Left ventricle myocardium inferior (tissue), 1 donor: ENCODE results near the gene EDARADD. TPM values are rescaled to one million over a fixed set of nuclear protein-coding genes. Genes with fewer than 3 reads are reported as not detected.

ENCODE experiments used
- DNase-seq: peaks from one replicate; pipeline ENCODE4 v3.0.0-alpha.2; 2020
- H3K27ac ChIP-seq: fragments of 200-600 bp; replicated peaks from 2 replicates; pipeline ENCODE4 v1.8.0; 2021
- H3K27me3 ChIP-seq: fragments of 200-600 bp; 2 replicates; pipeline ENCODE4 v1.8.0; 2021; ENCODE audit warnings: low read depth
- H3K36me3 ChIP-seq: fragments of 200-600 bp; 2 replicates; pipeline ENCODE4 v1.8.0; 2021
- H3K4me1 ChIP-seq: fragments of 200-600 bp; 2 replicates; pipeline ENCODE4 v1.8.0; 2021
- H3K4me3 ChIP-seq: fragments of 200-600 bp; 2 replicates; pipeline ENCODE4 v1.8.0; 2021; ENCODE audit warnings: mild to moderate bottlenecking, moderate library complexity
- H3K9me3 ChIP-seq: fragments of 200-600 bp; replicated peaks from 2 replicates; pipeline ENCODE4 v1.8.0; 2021
- intact Hi-C: fragments of 100-400 bp; cut with micrococcal nuclease; formaldehyde crosslinking; loops from one replicate; pipeline ENCODE4 v1.11.0; 2022
- total RNA-seq: library from RNA; stranded (reverse); fragmentation: NEBNext Ultra II Directional; extraction: Animal tissue kit (Norgen Biotek cat#: 25700); gene quantifications from one replicate; pipeline ENCODE4 v1.2.1, GENCODE V29; 2021
- TF ChIP-seq, protein P1 (sequence below): fragments of 200-600 bp; IDR thresholded peaks from 2 replicates; pipeline ENCODE4 v1.8.0; 2021; ENCODE audit warnings: antibody characterized with exemption, mild to moderate bottlenecking, borderline replicate concordance
- donor health status: DM: no; HTN: yes; CAD: no; lungs with severe emphysema.

Gene EDARADD
- total RNA-seq, 1 donor from 2014 or later, result 1.4 TPM

DNA sequence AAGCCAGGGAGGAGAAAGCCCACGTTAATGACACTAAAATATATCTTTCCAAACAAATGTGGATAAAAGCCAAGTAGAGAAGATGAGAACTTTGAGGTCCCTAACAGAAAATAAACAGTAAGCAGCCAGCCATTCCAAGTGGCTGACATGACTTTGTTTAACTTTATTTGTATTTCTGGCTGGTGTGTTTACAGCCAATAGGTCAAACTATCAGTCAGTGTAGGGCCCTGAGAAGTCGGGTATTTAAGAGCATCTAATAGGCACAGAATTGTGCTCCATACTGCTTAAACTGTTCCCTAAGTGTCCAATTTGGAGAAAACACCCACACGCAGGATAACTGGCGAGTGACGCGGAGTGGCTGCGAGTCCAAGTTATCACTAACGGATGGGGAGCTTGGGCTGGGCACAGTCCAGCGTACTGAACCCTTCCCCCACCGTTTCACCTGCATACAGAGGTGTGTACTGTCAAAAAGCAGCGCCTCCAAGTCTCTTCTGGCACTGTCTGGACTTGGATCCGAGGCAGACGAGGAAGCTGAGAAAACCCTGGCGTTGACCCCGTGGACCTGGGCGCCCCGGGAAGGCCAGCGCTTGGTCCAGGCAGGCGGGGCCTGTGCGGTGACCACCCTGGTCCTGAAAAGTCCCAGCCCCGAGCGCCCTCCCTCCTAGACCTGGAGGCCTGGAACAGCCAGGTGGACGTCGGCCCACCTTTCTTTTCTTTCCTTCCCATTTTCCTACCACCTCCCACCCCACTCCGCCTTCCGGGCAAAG is 129.0 kb downstream of the EDARADD start:
- H3K27ac ChIP-seq, result peak overlapping the region; percentile 96
- intact Hi-C loops, result no loop called here
- H3K27me3 ChIP-seq, result no peaks in the 10 kb centered on the region
- peaks cover 24% of the 10 kb centered on the region for H3K36me3 ChIP-seq
- H3K9me3 ChIP-seq, result no peaks in the 10 kb centered on the region
- peaks cover 46% of the 10 kb centered on the region for H3K4me1 ChIP-seq
- H3K4me3 ChIP-seq, result peak overlapping the region; percentile 98
- TF ChIP-seq, protein P1, sequence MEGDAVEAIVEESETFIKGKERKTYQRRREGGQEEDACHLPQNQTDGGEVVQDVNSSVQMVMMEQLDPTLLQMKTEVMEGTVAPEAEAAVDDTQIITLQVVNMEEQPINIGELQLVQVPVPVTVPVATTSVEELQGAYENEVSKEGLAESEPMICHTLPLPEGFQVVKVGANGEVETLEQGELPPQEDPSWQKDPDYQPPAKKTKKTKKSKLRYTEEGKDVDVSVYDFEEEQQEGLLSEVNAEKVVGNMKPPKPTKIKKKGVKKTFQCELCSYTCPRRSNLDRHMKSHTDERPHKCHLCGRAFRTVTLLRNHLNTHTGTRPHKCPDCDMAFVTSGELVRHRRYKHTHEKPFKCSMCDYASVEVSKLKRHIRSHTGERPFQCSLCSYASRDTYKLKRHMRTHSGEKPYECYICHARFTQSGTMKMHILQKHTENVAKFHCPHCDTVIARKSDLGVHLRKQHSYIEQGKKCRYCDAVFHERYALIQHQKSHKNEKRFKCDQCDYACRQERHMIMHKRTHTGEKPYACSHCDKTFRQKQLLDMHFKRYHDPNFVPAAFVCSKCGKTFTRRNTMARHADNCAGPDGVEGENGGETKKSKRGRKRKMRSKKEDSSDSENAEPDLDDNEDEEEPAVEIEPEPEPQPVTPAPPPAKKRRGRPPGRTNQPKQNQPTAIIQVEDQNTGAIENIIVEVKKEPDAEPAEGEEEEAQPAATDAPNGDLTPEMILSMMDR, result no peak
- peak; percentile 41 for DNase-seq

DNA sequence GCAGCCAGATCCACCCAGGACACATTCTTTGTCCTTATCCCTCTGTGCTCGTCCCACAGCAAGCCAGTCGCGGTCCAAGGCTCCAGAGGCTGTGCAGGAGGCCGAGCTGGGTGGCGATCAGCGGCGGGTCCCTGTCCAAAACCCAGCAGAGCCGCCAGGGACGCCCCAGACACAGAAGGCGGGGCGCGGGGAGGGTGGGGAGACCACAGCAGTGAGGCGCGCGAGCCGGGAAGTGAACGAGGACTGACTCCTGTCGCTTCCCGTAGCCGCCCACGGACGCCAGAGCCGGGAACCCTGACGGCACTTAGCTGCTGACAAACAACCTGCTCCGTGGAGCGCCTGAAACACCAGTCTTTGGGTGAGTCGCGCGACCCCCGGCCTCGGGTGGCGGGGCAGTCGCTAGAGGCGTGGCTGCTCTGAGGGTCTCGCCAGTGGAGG is 129.6 kb downstream of the EDARADD start, which contains the start of gene LGALS8:
TSS of gene LGALS8 (plus strand) at position 279 of the 438 bp plus-strand sequence. CDS start 2,089 bp downstream, outside the sequence.
- peak within 1 kb of the TSS; percentile 96 for H3K27ac ChIP-seq
- H3K27me3 ChIP-seq, result no peaks in the 10 kb centered on the region
- no peaks in the 10 kb centered on the region for H3K9me3 ChIP-seq
- DNase-seq, result peak; percentile 93
- peaks cover 46% of the 10 kb centered on the region for H3K4me1 ChIP-seq
- H3K4me3 ChIP-seq, result peak within 1 kb of the TSS; percentile 98
- H3K36me3 ChIP-seq, result peaks cover 24% of the 10 kb centered on the region
- intact Hi-C loops, result no loop called here
- TF ChIP-seq, protein P1, result no peak

DNA sequence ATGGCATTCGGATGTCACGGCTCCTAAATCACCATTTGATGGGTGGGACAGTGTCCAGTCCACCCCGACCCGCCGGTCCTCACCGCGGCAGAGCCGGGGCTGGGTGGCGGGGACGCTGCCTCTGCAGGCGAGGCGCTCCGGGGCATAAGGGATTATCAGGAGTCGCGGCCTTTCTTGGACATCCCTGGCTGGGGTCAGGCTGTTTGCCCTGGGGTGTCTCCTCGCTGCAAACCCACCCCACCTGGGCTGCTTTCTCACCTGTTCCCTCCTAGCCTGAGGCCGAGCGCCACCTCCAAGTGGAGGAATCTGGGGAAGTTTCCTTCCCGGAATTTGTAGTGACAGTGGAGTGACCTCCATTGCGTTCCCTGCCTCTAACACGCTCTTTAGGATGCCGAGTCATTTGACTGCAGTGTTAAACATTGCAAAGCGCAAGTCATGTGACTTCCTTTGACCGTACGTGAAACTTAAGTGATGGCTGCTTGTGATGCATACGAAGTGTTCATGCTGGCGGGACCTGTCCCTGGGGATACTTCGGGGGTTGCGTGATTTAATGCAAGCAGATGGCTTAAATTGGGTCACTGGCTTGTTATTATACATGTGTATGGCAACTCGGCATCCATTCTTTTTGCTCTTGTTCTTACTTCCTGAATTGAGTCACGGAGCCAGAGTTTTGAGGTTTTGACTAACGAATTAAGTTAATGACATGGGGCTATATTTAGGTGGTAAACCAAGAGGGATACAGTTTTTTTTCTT is 130.2 kb downstream of the EDARADD start:
- intact Hi-C loops, result no loop called here

DNA sequence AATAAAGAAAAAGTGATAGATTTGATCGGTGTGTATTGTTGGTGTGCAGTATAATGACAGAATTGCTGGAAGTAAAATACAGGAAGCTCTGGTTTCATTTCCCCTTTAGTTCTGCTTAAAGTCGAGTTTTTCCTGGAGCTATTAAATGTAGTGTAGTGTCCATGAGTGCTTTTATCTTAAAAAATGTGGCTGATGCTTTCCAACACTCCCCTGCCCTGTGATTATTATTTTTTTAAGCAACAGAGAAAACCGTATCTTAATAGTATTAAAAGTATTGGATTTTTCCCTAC is 130.8 kb downstream of the EDARADD start:
- Histone ChIP-seq H3K27me3 (no peaks in the 10 kb centered on the region), H3K4me1 (peaks cover 49% of the 10 kb centered on the region), H3K4me3 (peak overlapping the region; percentile 98), H3K36me3 (peaks cover 28% of the 10 kb centered on the region), H3K27ac (peak overlapping the region; percentile 96), H3K9me3 (no peaks in the 10 kb centered on the region)
- TF ChIP-seq, protein P1, result no peak
- no peak for DNase-seq
- intact Hi-C loops, result no loop called here

More for the DNA sequence above, 130.2 kb downstream of the EDARADD start:
- TF ChIP-seq, protein P1, result no peak
- peak overlapping the region; percentile 96 for H3K27ac ChIP-seq
- H3K36me3 ChIP-seq, result peaks cover 28% of the 10 kb centered on the region
- peak overlapping the region; percentile 98 for H3K4me3 ChIP-seq
- DNase-seq, result no peak
- peaks cover 46% of the 10 kb centered on the region for H3K4me1 ChIP-seq
- no peaks in the 10 kb centered on the region for H3K9me3 ChIP-seq
- H3K27me3 ChIP-seq, result no peaks in the 10 kb centered on the region

DNA sequence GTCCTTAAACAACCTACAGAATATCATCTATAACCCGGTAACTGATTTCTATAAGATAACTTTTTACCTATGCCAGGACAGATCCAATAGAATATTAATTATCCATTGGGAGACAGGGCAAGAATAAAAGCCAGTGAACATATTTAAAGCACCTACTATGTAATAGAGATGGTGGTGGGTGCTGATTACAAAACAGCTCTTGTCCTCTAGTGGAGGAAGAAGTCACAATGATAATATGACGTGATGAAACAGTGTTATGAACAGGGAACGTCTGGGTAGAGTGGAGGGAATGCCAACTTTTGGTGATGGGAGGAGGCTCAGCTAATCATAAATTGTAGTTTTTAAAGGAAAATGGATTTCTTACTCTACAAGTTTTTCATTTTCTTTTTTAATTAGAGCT is 132.0 kb downstream of the EDARADD start:
- TF ChIP-seq, protein P1, result no peak
- peaks cover 58% of the 10 kb centered on the region for H3K4me1 ChIP-seq
- intact Hi-C loops, result no loop called here

More for the DNA sequence above, 132.0 kb downstream of the EDARADD start:
- Histone ChIP-seq H3K4me3 (no peak overlapping the region), H3K9me3 (no peaks in the 10 kb centered on the region), H3K27me3 (no peaks in the 10 kb centered on the region), H3K36me3 (peaks cover 34% of the 10 kb centered on the region), H3K27ac (peak overlapping the region; percentile 3)
- DNase-seq, result no peak
